ENCODE measurements around the gene PEX13.

Gene PEX13, protein sequence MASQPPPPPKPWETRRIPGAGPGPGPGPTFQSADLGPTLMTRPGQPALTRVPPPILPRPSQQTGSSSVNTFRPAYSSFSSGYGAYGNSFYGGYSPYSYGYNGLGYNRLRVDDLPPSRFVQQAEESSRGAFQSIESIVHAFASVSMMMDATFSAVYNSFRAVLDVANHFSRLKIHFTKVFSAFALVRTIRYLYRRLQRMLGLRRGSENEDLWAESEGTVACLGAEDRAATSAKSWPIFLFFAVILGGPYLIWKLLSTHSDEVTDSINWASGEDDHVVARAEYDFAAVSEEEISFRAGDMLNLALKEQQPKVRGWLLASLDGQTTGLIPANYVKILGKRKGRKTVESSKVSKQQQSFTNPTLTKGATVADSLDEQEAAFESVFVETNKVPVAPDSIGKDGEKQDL

DNA sequence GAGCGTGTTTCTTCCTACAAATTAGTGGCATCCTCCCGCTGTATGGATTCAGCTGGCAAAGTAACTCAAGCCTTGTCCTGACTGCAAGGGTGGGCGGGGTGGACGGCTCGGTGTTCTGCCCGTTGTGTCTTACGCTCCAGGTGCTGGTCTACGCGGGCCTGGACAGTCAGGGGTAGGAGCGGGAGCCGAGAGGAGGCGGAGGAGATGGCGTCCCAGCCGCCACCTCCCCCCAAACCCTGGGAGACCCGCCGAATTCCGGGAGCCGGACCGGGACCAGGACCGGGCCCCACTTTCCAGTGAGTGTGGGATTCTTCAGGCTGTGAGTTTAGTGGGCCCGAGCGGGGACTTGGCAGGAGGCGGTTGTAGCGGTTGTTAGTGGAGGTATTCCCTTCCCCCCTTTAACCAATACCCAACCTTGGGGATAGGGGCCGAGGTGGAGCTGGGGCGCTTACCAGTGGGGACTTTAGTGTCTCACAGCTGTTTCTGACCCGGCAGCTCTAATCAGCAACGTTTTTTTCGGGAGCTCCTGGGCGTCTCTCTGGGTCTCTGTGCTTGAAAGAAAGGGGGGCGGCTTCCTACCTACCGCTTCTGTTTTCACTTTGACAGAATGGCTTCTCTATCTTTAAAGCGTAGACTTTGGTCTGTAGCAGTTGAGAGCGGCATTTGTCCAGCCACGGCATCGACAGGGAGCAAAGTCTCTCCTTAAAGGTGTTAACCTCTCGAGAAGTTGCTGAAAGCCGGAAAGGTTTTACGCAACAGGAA is at the start of gene PEX13, which contains the start of gene PUS10:
Gene PEX13 (plus strand): TSS at position 165 of the 762 bp plus-strand sequence. CDS start 40 bp downstream, at position 205.
Gene PUS10 (minus strand): TSS at position 700 of the 762 bp plus-strand sequence. CDS start 6,365 bp downstream, outside the sequence.
- peak; percentile 51 for DNase-seq (ENCODE audit: insufficient read length, low spot score)
- no peak for FAIRE-seq
- TF ChIP-seq, protein P1, sequence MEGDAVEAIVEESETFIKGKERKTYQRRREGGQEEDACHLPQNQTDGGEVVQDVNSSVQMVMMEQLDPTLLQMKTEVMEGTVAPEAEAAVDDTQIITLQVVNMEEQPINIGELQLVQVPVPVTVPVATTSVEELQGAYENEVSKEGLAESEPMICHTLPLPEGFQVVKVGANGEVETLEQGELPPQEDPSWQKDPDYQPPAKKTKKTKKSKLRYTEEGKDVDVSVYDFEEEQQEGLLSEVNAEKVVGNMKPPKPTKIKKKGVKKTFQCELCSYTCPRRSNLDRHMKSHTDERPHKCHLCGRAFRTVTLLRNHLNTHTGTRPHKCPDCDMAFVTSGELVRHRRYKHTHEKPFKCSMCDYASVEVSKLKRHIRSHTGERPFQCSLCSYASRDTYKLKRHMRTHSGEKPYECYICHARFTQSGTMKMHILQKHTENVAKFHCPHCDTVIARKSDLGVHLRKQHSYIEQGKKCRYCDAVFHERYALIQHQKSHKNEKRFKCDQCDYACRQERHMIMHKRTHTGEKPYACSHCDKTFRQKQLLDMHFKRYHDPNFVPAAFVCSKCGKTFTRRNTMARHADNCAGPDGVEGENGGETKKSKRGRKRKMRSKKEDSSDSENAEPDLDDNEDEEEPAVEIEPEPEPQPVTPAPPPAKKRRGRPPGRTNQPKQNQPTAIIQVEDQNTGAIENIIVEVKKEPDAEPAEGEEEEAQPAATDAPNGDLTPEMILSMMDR (IDR thresholded peaks at IDR 0.05; ENCODE audit: insufficient read depth, missing control alignments) = no peak

DNA sequence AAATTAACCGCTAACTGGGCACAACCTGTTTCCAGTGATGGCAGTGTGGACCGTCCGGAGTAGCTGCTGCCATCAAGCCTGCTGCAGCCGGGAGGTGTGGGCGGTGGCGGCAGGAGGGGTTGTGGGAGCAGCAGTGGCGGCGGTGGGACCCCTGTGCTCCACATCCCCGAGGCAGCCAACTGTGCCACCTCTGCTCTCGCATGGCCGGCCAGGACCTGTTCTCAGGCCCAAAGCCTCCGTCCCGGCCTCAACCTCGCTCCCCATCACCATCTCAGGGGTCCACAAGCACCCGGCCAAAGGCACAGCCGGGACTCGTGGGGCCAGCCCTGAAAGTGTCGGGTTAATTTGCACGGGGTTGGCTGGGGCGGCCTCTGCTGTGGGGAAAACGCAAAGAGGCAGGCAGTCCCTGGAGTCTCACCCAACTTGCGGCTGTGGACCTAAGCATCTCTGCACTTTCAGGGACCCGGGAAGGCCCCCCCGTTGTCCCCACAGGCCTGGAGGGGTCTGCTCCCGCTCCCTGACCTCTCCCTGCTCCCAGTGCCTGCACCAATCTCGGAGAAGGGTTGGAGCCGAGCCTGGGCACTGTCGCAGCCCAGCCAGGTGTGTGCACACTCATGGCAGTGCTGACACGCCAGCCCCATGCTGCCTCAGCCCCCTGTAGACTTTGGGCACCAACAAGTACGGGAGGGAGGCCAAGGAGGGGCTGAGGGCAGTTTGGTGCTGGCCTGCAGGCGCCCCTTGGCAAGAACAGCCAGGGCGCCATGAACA is 44.4 kb upstream of the PEX13 start:
- FAIRE-seq = no peak

DNA sequence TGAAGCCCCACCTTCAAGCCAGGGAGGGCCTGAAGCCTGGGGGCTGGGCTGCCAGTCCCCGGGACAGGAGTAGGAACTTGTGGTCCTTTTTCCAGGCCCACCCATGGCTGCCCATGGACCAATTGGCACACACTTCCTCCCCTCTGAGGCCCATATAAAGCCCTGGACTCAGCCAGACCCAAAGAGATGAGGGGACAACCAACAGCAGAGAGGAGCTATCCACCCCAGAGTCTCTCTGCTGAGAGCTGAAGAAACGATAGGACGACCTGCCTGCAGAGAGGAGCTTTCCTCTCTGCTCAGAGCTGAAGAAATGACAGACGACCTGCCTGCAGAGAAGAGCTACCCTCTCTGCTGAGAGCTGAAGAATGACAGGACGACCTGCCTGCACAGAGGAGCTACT is 43.8 kb upstream of the PEX13 start:
- DNase-seq (ENCODE audit: insufficient read length, low spot score) = no peak
- no peak for FAIRE-seq
- TF ChIP-seq, protein P1 (IDR thresholded peaks at IDR 0.05; ENCODE audit: insufficient read depth, missing control alignments) = no peak

More for the DNA sequence above, 44.4 kb upstream of the PEX13 start:
- TF ChIP-seq, protein P1 (IDR thresholded peaks at IDR 0.05; ENCODE audit: insufficient read depth, missing control alignments) = no peak
- DNase-seq (ENCODE audit: insufficient read length, low spot score) = no peak

DNA sequence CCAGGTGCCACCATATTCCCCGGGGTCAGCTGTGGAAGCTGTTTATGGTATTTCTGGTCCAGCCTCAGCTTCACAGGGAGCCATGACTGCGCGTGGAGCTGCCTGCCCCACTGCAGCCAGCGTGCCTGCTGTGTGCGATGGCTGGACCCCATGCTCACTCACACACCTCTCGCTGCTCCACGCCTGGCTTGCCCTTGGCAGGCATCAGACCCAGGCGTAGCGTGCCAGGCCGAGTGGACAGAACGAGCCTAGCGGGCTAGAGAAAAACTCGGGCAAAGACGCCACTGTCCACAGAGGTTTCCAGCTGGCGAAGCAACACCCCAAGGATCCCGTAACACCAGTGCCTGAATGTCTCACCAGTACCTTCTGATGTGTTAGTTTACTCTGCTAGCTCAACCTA is 42.9 kb upstream of the PEX13 start:
- DNase-seq (ENCODE audit: insufficient read length, low spot score) (no peak), FAIRE-seq (no peak)
- TF ChIP-seq, protein P1 (IDR thresholded peaks at IDR 0.05; ENCODE audit: insufficient read depth, missing control alignments) = no peak

DNA sequence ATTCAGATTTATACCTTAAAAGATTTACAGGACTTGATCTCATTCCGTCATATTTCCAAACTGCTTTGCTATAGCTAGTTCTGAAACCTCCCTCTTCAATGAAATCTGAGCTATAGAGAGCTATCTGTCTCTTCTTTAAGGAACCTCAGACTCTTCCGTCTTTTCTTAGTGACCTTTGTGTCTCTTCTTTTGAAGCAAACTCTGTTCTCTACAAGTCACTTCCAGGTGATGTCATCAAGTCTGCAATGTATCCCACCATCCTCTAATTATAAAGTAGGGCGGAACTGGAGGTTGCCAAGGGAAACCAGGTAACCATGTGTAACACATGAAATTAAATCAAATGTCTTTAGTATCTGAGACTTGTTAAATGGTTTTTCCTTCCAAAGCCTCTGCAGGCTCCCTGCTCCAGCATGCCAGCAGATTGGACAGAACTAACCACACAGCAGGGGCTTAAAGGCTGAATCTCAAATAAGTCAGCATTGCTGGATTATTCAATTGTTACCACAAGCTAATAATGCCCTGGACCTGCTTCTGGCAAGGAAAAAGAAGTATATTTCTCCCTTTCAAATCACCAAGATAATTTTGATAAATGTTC is 41.2 kb upstream of the PEX13 start:
- DNase-seq (ENCODE audit: insufficient read length, low spot score) (no peak), FAIRE-seq (no peak)
- TF ChIP-seq, protein P1 (IDR thresholded peaks at IDR 0.05; ENCODE audit: insufficient read depth, missing control alignments) = no peak

DNA sequence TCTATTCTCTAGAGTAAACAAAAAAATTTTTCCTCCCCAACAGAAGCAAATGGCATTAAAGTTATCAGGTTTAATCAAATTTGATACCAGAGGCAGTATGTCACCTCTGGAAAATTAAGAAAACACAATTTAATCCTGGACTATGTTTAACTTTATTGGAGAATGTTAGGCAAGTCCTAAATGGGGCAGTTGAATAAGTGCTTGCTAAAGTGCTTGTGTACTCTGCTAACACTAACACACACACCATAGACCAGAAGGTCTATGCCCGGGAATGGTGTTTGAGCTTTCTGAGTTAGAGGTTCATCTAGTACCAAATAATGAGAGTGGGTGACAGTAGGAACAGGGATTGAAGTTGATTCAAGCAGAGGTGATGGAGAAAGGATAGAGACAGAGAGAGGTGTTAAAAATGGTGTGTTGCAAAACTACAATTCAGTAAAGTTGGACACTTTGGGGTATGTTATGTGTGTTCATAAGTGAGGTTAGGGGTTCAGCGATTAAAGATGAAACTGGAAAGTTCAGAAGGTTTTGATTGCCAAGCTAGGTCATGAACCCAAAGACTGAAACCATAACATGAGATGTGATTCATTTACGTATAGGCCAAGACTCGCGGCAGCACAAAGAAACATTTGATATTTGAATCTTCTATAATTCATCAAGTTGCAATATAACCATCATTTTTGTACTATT is 40.5 kb upstream of the PEX13 start:
- FAIRE-seq = no peak
- DNase-seq (ENCODE audit: insufficient read length, low spot score) = no peak
- TF ChIP-seq, protein P1 (IDR thresholded peaks at IDR 0.05; ENCODE audit: insufficient read depth, missing control alignments) = no peak
